GM13977 (cell line): ENCODE data around the gene ELFN1.

ENCODE experiments used
- DNase-seq: peaks from one replicate; pipeline ENCODE4 v3.0.0; 2012; ENCODE audit warnings: low spot score
- CTCF ChIP-seq: IDR thresholded peaks from 2 replicates; pipeline ENCODE4 v1.5.1; 2012; ENCODE audit warnings: mild to moderate bottlenecking, control low read depth; ENCODE audit not compliant: insufficient read depth; ENCODE audit errors: extremely low read depth, missing control alignments
- in situ Hi-C: fragments of 300-500 bp; cut with MboI; formaldehyde crosslinking; loops from one replicate; pipeline ENCODE4 v1.12.0; 2022; ENCODE audit warnings: low sequenced_read_pairs, low pct_unique_long_range_greater_than_20kb, mixed read lengths, inconsistent platforms; ENCODE audit not compliant: unreplicated experiment

ELFN1 gene

GRCh38 chr7:1637155-1637554, 32.9 kb upstream of the ELFN1 start:
- TF ChIP-seq CTCF, result no peak
- in situ Hi-C loops, result no loop called here
- no peak for DNase-seq

- in situ Hi-C loops, result no loop called here
- TF ChIP-seq CTCF, result no peak
- no peak for DNase-seq
These were observed 31.8 kb upstream of the ELFN1 start for GRCh38 chr7:1638215-1638661.

- DNase-seq, result no peak
- TF ChIP-seq CTCF, result no peak
- in situ Hi-C loops, result no loop called here
These were observed 31.0 kb upstream of the ELFN1 start for GRCh38 chr7:1639071-1639470.

GRCh38 chr7:1639532-1640175, 30.4 kb upstream of the ELFN1 start:
- in situ Hi-C loops, result no loop called here
- no peak for TF ChIP-seq CTCF
- no peak for DNase-seq

- TF ChIP-seq CTCF, result no peak
- in situ Hi-C loops, result no loop called here
- no peak for DNase-seq
These were observed 29.5 kb upstream of the ELFN1 start for GRCh38 chr7:1640376-1641172.

GRCh38 chr7:1641173-1641572, 28.9 kb upstream of the ELFN1 start:
- DNase-seq, result no peak
- in situ Hi-C loops, result no loop called here
- TF ChIP-seq CTCF, result no peak
